Suprapubic skin (tissue), 4 donors: ENCODE results near the gene CNPPD1. TPM values are rescaled to one million over a fixed set of nuclear protein-coding genes. Genes with fewer than 3 reads are reported as not detected.
A peak's percentile ranks its signal among the peaks of the same experiment; 100 is the strongest.
"Not testable (repeated sequence)": the region's sequence is repeated elsewhere in the genome, so short reads cannot be mapped to it uniquely, and the experiment has no call there.

Experiments
- DNase-seq, 2 donors: peaks; one replicate each; pipeline ENCODE4 v3.0.0-alpha.2; 2019; ENCODE audit warnings: low spot score in 2 of 2
- H3K27ac ChIP-seq: fragments of 200-600 bp; sonication (generic); one replicate; pipeline ENCODE4 v1.5.1; 2019
- H3K27me3 ChIP-seq: fragments of 200-600 bp; sonication (generic); one replicate; pipeline ENCODE4 v1.5.1; 2019
- H3K36me3 ChIP-seq: fragments of 200-600 bp; sonication (generic); one replicate; pipeline ENCODE4 v1.5.1; 2019
- H3K4me1 ChIP-seq: fragments of 200-600 bp; sonication (generic); one replicate; pipeline ENCODE4 v1.5.1; 2019
- H3K4me3 ChIP-seq: fragments of 200-600 bp; sonication (generic); one replicate; pipeline ENCODE4 v1.5.1; 2019; ENCODE audit warnings: mild to moderate bottlenecking
- H3K9me3 ChIP-seq: fragments of 200-600 bp; sonication (generic); one replicate; pipeline ENCODE4 v1.5.1; 2019
- CTCF ChIP-seq, 2 donors: fragments of 200-600 bp in 1 of 2; fragments of 450-650 bp in 1 of 2; sonication (generic) in 1 of 2; IDR thresholded peaks; one replicate each; pipeline ENCODE4 v1.5.1; 2016 to 2019; ENCODE audit warnings: antibody characterized with exemption in 2 of 2, mild to moderate bottlenecking in 1 of 2, moderate library complexity in 1 of 2
- EP300 ChIP-seq: sonication (generic); formaldehyde crosslinking; IDR thresholded peaks from one replicate; pipeline ENCODE4 v1.6.1; 2017; ENCODE audit warnings: antibody characterized with exemption
- POLR2A ChIP-seq, 2 donors: fragments of 450-650 bp; IDR thresholded peaks; one replicate each; pipeline ENCODE4 v1.6.1; 2017; ENCODE audit warnings: antibody characterized with exemption in 2 of 2, mild to moderate bottlenecking in 2 of 2, moderate library complexity in 2 of 2
- POLR2AphosphoS5 ChIP-seq, 3 donors: sonication (generic); formaldehyde crosslinking; IDR thresholded peaks; one replicate each; pipeline ENCODE4 v1.6.1; 2017; ENCODE audit warnings: antibody characterized with exemption in 3 of 3
- WGBS: methylation state at CpG from one replicate; pipeline ENCODE4 v1.1.5; 2018; 5-methylcytosine and 5-hydroxymethylcytosine counted together
- total RNA-seq, 4 donors: library from RNA; depleted of rRNA; stranded (reverse); fragments of >200 nt; gene quantifications; one replicate each; pipeline ENCODE4 v1.1.0, GENCODE V29; 2016

Gene CNPPD1
- total RNA-seq, 4 donors from 2014 or later: 44.9 to 70.3 (median 53.0) TPM

- Histone ChIP-seq H3K36me3 (peaks cover 36% of the 10 kb centered on the region), H3K27me3 (no peaks in the 10 kb centered on the region), H3K4me3 (peak overlapping the region; percentile 88), H3K9me3 (no peaks in the 10 kb centered on the region), H3K4me1 (peaks cover 26% of the 10 kb centered on the region), H3K27ac (peak overlapping the region; percentile 94)
- DNase-seq: peak in 1 of 2 donors; percentile 59
- WGBS: 12% methylated on average over 20 of the region's 22 CpGs
- no peak for TF ChIP-seq EP300
These were observed 30.6 kb upstream of the CNPPD1 start for GRCh38 chr2:219207134-219207883.

- TF ChIP-seq CTCF (IDR thresholded peaks at IDR 0.05) (no peak), EP300 (no peak), POLR2A (IDR thresholded peaks at IDR 0.05) (peak in 1 of 2 donors; percentile 65), POLR2AphosphoS5 (IDR thresholded peaks at IDR 0.05) (peak in 2 of 3 donors; percentile 78 to 84)
- peak within 1 kb of the TSS; percentile 88 for H3K4me3 ChIP-seq
- 0% methylated on average over 17 of the region's 76 CpGs for WGBS
- no peaks in the 10 kb centered on the region for H3K9me3 ChIP-seq
- peaks cover 26% of the 10 kb centered on the region for H3K4me1 ChIP-seq
- H3K36me3 ChIP-seq: peaks cover 32% of the 10 kb centered on the region
- peak; percentile 96 to 97 for DNase-seq
- peak within 1 kb of the TSS; percentile 94 for H3K27ac ChIP-seq
- no peaks in the 10 kb centered on the region for H3K27me3 ChIP-seq
These were observed 29.8 kb upstream of the CNPPD1 start, which contains the start of gene ZFAND2B for GRCh38 chr2:219206328-219207133. TSS of gene ZFAND2B (plus strand) at chr2:219206782. CDS start at chr2:219206988, 206 bp downstream.

- 15% methylated on average over 7 of the region's 7 CpGs for WGBS
- Histone ChIP-seq H3K4me1 (peaks cover 26% of the 10 kb centered on the region), H3K9me3 (no peaks in the 10 kb centered on the region), H3K36me3 (peaks cover 29% of the 10 kb centered on the region), H3K27me3 (no peaks in the 10 kb centered on the region), H3K4me3 (peak overlapping the region; percentile 88), H3K27ac (peak overlapping the region; percentile 94)
- TF ChIP-seq POLR2AphosphoS5 (IDR thresholded peaks at IDR 0.05) (no peak), EP300 (no peak), POLR2A (IDR thresholded peaks at IDR 0.05) (no peak), CTCF (IDR thresholded peaks at IDR 0.05) (no peak)
- DNase-seq: peak in 1 of 2 donors; percentile 46
These were observed 29.2 kb upstream of the CNPPD1 start for GRCh38 chr2:219205981-219206327.

GRCh38 chr2:219205165-219205538 lies 28.4 kb upstream of the CNPPD1 start:
- Histone ChIP-seq H3K27me3 (no peaks in the 10 kb centered on the region), H3K36me3 (peaks cover 21% of the 10 kb centered on the region), H3K9me3 (no peaks in the 10 kb centered on the region), H3K27ac (no peak overlapping the region), H3K4me3 (no peak overlapping the region), H3K4me1 (peaks cover 26% of the 10 kb centered on the region)
- DNase-seq: peak in 1 of 2 donors; percentile 17
- 80% methylated on average over 5 of the region's 5 CpGs for WGBS
- TF ChIP-seq POLR2A (IDR thresholded peaks at IDR 0.05) (no peak), POLR2AphosphoS5 (IDR thresholded peaks at IDR 0.05) (no peak), EP300 (no peak), CTCF (IDR thresholded peaks at IDR 0.05) (no peak)

- Histone ChIP-seq H3K4me3 (no peak overlapping the region), H3K27me3 (no peaks in the 10 kb centered on the region), H3K9me3 (no peaks in the 10 kb centered on the region), H3K4me1 (peaks cover 26% of the 10 kb centered on the region), H3K36me3 (peaks cover 15% of the 10 kb centered on the region), H3K27ac (no peak overlapping the region)
- TF ChIP-seq POLR2AphosphoS5 (IDR thresholded peaks at IDR 0.05) (no peak), CTCF (IDR thresholded peaks at IDR 0.05) (no peak), POLR2A (IDR thresholded peaks at IDR 0.05) (no peak)
- peak in 1 of 2 donors; percentile 22 for DNase-seq
- WGBS: 85% methylated on average over 7 of the region's 7 CpGs
These were observed 27.9 kb upstream of the CNPPD1 start for GRCh38 chr2:219204425-219205164.

GRCh38 chr2:219201331-219201730 lies 24.6 kb upstream of the CNPPD1 start:
- H3K4me1 ChIP-seq, H3K27me3 ChIP-seq, H3K27ac ChIP-seq, H3K36me3 ChIP-seq, H3K9me3 ChIP-seq, H3K4me3 ChIP-seq: not testable (repeated sequence)
- 89% methylated on average over 6 of the region's 21 CpGs for WGBS
- peak in 1 of 2 donors; percentile 24 for DNase-seq

- H3K36me3 ChIP-seq: not testable (repeated sequence)
These were observed 24.0 kb upstream of the CNPPD1 start for GRCh38 chr2:219200502-219201326.

More at GRCh38 chr2:219200502-219201326, 24.0 kb upstream of the CNPPD1 start:
- H3K4me3 ChIP-seq, H3K27ac ChIP-seq, H3K27me3 ChIP-seq, H3K9me3 ChIP-seq, H3K4me1 ChIP-seq: not testable (repeated sequence)
- peak in 1 of 2 donors; percentile 30 for DNase-seq
- WGBS: 79% methylated on average over 25 of the region's 26 CpGs
